GM12864 (cell line): ENCODE measurements around the gene EYS.

Source experiments
- DNase-seq: peaks from one replicate; pipeline ENCODE4 v3.0.0-alpha.2; 2011; ENCODE audit warnings: low read depth
- H3K4me3 ChIP-seq: 2 replicates; pipeline ENCODE4 v1.5.1; 2011; ENCODE audit warnings: mild to moderate bottlenecking, low read depth, low read length, control low read depth
- TF ChIP-seq, protein P1 (sequence below): IDR thresholded peaks from 2 replicates; pipeline ENCODE4 v1.5.1; 2011; ENCODE audit warnings: low read depth, mild to moderate bottlenecking, moderate library complexity, low read length, control low read depth, inconsistent platforms; ENCODE audit errors: missing control alignments

The EYS gene

GRCh38 chr6:65667916-65668656 lies 38.9 kb downstream of the EYS start:
- TF ChIP-seq, protein P1, sequence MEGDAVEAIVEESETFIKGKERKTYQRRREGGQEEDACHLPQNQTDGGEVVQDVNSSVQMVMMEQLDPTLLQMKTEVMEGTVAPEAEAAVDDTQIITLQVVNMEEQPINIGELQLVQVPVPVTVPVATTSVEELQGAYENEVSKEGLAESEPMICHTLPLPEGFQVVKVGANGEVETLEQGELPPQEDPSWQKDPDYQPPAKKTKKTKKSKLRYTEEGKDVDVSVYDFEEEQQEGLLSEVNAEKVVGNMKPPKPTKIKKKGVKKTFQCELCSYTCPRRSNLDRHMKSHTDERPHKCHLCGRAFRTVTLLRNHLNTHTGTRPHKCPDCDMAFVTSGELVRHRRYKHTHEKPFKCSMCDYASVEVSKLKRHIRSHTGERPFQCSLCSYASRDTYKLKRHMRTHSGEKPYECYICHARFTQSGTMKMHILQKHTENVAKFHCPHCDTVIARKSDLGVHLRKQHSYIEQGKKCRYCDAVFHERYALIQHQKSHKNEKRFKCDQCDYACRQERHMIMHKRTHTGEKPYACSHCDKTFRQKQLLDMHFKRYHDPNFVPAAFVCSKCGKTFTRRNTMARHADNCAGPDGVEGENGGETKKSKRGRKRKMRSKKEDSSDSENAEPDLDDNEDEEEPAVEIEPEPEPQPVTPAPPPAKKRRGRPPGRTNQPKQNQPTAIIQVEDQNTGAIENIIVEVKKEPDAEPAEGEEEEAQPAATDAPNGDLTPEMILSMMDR, result no peak
- H3K4me3 ChIP-seq, result no peak overlapping the region
- no peak for DNase-seq

GRCh38 chr6:65650086-65650485 lies 56.9 kb downstream of the EYS start:
- DNase-seq, result no peak
- TF ChIP-seq, protein P1, result no peak
- H3K4me3 ChIP-seq, result no peak overlapping the region

DNA sequence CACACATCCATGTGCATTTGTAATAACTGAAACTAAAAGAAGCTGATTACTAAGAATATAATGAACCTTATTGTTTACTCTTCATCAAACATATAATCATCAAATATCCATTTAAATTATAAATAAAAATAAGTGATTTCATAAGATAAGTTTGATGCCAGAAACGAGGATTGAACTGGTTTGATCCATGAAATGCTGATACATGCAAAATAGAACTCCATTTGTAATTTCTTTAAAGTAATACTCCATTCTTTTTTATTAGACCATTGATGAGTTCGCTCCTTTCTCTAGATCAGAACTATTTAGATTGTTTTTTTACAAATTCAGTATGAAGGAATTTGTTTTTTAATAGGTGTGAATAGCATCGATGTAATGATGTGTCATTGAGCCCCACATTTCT lies 57.6 kb downstream of the EYS start:
- DNase-seq, result no peak
- TF ChIP-seq, protein P1, result no peak
- no peak overlapping the region for H3K4me3 ChIP-seq

DNA sequence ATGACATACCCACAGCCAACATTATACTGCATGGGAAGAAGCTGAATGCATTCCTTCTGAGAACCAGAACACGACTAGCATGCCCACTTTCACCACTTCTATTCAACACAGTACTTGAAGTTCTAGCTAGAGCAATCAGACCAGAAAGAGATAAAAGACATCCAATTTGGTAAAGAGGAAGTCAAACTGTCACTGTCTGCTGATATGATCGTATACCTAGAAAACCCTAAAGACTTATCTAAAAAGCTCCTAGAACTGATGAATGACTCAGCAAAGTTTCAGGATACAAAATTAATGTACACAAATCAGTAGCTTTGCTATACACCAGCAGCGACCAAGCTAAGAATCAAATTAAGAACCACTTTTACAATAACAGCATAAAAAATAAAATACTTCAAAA lies 60.5 kb downstream of the EYS start:
- TF ChIP-seq, protein P1, result no peak
- H3K4me3 ChIP-seq, result no peak overlapping the region
- DNase-seq, result no peak

DNA sequence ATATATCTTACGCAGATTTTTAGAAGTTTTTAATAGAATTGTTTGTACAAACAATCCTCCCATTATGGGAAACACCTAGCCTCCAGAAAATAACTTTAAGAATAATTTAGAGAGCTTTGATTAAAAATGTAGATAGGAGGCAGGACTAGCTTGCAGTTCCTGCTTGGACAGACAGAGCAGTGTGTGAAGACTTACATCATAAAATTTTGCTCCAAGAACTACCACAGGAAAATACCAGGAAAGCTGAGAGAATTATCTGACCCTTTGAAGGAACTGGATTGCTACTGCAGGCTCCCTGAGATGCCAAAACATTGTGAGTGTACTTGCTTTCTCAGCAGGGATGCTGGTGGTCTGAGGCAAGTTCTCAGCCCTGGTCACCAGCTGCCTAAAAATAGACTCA lies 64.2 kb downstream of the EYS start:
- TF ChIP-seq, protein P1, result no peak
- H3K4me3 ChIP-seq, result no peak overlapping the region
- no peak for DNase-seq

DNA sequence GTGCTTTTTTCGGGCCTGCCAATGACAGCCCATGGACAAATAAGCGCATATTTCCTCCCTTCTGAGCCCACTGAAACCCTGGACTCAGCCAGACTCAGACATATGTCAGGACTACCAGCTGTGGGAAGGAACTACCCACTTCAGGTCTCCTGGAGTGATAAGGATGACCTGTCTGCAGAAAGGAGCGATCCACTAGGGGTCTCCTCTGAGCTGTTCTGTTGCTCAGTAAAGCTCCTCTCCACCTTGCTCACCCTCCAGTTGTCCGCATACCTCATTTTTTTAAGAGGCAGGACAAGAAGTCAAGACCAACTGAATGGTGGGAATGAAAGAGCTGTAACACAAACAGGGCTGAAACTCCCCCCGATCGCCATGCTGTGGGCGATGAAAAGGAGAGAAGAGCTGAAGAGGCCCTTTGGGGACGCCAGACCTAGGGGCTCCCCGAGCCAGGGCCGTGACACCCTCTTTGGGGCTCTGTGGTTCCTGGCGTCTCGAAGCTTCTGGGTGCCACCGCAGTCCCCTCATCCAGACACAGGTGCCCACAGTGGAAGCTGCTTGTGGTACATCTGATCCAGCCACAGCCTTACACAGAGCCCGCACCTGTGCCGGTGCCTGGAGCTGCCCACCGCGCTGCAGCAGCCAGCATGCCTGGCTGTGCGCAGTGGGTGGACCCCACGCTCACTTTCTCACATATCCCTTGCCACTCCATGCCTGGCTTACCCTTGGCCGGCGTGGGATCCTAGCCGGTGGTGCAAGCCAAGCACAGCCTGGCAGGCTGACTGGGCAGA lies 68.8 kb downstream of the EYS start:
- DNase-seq, result no peak
- no peak overlapping the region for H3K4me3 ChIP-seq
- TF ChIP-seq, protein P1, result peak; percentile 12
